Activated CD8-positive, alpha-beta T cell treated with anti-CD3 and anti-CD28 coated beads for 36 hours (primary cell): ENCODE data around the gene NEDD4L. TPM values are rescaled to one million over a fixed set of nuclear protein-coding genes. Genes with fewer than 3 reads are reported as not detected.

Experiments
- ATAC-seq: fragments of 200-7000 bp; cut with Tn5 transposase; one replicate; pipeline ENCODE4 v1.10.0; 2021; ENCODE audit warnings: mild to moderate bottlenecking, moderate library complexity
- CTCF ChIA-PET: fragments of 350-600 bp; sonication (Branson Sonifier 250); formaldehyde crosslinking; loops from one replicate; lab custom pipeline; 2021; ENCODE audit warnings: antibody characterized with exemption; lab: Charles Lee
- POLR2A ChIA-PET: fragments of 350-600 bp; sonication (Branson Sonifier 250); formaldehyde crosslinking; loops from one replicate; lab custom pipeline; 2021; ENCODE audit warnings: antibody characterized with exemption; lab: Charles Lee
- DNase-seq: peaks from one replicate; pipeline ENCODE4 v3.0.0-alpha.2; 2020
- H3K27ac Mint-ChIP-seq: one replicate; pipeline ENCODE4 v1.8.0; 2021; ENCODE audit warnings: mild to moderate bottlenecking, mixed read lengths
- H3K27me3 Mint-ChIP-seq: one replicate; pipeline ENCODE4 v1.8.0; 2021; ENCODE audit warnings: mixed read lengths
- H3K36me3 Mint-ChIP-seq: one replicate; pipeline ENCODE4 v1.8.0; 2021; ENCODE audit warnings: low read depth, mixed read lengths
- H3K4me1 Mint-ChIP-seq: one replicate; pipeline ENCODE4 v1.8.0; 2021; ENCODE audit warnings: low read depth, mixed read lengths
- H3K4me3 Mint-ChIP-seq: one replicate; pipeline ENCODE4 v1.8.0; 2021; ENCODE audit warnings: mild to moderate bottlenecking, moderate library complexity, mixed read lengths
- H3K9me3 Mint-ChIP-seq: one replicate; pipeline ENCODE4 v1.8.0; 2021; ENCODE audit warnings: mixed read lengths
- intact Hi-C: fragments of 100-400 bp; cut with micrococcal nuclease; formaldehyde crosslinking; loops from one replicate; pipeline ENCODE4 v1.10.0; 2022
- total RNA-seq, 2 experiments: library from RNA; stranded (reverse); gene quantifications; one replicate each; pipeline ENCODE4 v1.2.3, GENCODE V29; 2021
- TF ChIP-seq, protein P1 (sequence below): fragments of 200-600 bp; IDR thresholded peaks from one replicate; pipeline ENCODE4 v1.8.0; 2022; ENCODE audit warnings: antibody characterized with exemption, mild to moderate bottlenecking

NEDD4L gene
- total RNA-seq, 2 experiments from 2014 or later = 7.5 to 8.5 TPM

DNA sequence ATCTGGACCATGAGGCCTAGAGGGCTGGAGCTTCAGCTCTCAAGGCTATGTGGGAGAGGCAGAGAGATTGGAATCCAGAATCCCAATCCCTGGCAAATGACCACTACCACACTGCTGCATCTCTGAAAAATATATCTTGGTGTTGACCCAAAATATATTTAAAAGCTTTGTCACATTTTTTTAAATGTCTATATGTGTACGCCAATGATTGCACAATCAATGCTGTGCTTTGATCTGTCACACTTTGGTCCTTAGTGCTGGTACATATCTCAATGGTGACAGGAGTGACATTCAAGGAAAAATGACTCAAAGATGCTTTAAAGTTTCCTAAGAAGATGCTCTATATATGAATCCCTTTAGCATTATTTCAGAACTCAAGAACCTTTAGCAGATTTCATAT is 31.7 kb upstream of the NEDD4L start:
- H3K4me1 Mint-ChIP-seq = no peaks in the 10 kb centered on the region
- no peak overlapping the region for H3K4me3 Mint-ChIP-seq
- intact Hi-C loops = no loop called here
- peaks cover 3% of the 10 kb centered on the region for H3K9me3 Mint-ChIP-seq
- DNase-seq = no peak
- H3K27me3 Mint-ChIP-seq = peaks cover 8% of the 10 kb centered on the region
- TF ChIP-seq, protein P1, sequence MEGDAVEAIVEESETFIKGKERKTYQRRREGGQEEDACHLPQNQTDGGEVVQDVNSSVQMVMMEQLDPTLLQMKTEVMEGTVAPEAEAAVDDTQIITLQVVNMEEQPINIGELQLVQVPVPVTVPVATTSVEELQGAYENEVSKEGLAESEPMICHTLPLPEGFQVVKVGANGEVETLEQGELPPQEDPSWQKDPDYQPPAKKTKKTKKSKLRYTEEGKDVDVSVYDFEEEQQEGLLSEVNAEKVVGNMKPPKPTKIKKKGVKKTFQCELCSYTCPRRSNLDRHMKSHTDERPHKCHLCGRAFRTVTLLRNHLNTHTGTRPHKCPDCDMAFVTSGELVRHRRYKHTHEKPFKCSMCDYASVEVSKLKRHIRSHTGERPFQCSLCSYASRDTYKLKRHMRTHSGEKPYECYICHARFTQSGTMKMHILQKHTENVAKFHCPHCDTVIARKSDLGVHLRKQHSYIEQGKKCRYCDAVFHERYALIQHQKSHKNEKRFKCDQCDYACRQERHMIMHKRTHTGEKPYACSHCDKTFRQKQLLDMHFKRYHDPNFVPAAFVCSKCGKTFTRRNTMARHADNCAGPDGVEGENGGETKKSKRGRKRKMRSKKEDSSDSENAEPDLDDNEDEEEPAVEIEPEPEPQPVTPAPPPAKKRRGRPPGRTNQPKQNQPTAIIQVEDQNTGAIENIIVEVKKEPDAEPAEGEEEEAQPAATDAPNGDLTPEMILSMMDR = no peak
- no peak overlapping the region for H3K27ac Mint-ChIP-seq
- ATAC-seq = no peak
- POLR2A ChIA-PET = no interaction called here
- H3K36me3 Mint-ChIP-seq = no peaks in the 10 kb centered on the region
- CTCF ChIA-PET = no interaction called here

DNA sequence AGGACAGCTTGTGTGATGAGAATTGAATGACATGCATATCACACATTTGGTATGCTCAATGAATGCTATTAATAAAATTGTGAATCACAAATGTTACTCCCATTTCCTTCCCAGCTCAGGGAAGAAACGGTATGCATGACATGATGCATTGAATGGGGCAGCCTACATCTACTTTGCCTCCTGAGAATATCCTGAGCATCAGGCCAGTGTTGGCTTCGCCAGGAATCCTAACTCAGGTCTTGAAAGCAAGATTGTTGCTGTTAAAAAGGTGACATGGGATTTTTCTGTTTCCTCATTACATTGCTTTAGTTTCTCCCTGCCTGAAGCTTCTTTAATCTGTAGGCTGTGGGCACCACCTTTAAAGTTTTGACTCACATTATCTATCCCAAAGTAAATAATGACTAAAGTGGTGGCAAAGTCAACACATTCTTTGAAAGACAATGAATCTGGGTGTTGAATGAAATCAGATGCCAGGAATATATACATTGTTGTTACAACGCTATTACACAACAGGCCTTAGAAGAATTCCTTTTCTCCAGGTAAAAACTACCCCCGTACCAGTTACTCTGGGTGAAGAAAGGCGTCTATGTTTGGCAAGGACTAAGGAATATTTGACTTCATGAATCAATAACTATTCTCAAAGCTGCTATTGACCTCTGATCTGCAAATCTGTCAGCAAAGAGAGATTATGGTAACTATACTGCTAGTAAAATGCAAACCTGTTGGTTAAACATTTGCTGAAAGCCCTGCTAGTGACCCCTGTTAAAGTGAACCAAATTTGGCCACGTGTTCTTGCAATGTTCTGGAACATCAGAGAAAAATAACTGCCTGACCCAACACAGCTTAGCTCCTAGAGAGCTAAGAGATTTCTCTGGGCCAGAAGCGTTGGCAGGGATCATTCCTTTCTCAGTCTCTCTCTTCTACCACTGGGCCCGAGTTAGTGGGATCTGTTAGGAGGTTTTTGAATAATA is 30.5 kb upstream of the NEDD4L start:
- H3K9me3 Mint-ChIP-seq = peaks cover 3% of the 10 kb centered on the region
- no peak overlapping the region for H3K4me3 Mint-ChIP-seq
- H3K36me3 Mint-ChIP-seq = no peaks in the 10 kb centered on the region
- H3K4me1 Mint-ChIP-seq = no peaks in the 10 kb centered on the region
- ChIA-PET CTCF (no interaction called here), POLR2A (no interaction called here)
- intact Hi-C loops = no loop called here
- DNase-seq (no peak), ATAC-seq (no peak)
- peaks cover 8% of the 10 kb centered on the region for H3K27me3 Mint-ChIP-seq
- TF ChIP-seq, protein P1 = no peak
- no peak overlapping the region for H3K27ac Mint-ChIP-seq

DNA sequence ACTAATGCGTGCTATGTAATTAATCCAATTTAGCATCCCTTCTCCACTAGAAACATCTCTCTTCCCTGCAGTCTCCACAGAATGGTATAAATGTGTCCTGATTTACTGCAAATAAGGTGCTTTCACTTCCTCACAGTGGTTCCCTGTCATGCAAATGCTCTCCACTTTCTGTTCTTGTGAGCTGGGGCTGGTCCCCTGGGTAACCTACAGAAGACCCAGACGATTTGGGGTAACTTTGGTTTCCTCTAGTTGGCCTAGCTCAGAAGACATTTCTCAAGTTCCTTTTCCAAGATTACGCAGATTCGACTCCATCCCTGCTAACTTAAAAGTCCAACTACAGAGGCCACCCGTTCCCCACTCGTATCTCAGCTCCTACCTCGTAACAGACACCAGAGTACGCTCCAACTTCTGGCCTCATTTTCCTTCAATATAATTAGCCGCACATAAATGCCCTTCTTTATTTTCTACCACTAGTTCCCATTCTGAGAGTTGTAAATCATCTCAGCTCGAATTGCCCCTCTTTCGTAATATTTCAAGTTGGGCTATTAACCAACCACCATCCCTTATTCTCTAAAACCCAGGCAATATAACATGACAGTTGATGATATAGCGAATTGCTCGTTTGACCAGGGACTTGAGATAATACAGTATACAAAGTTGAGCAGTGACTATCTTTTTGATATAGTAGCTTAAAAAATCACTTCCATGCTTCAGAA is 28.8 kb upstream of the NEDD4L start:
- TF ChIP-seq, protein P1 = no peak
- intact Hi-C loops = no loop called here
- H3K9me3 Mint-ChIP-seq = peaks cover 3% of the 10 kb centered on the region
- ChIA-PET CTCF (no interaction called here), POLR2A (no interaction called here)
- H3K4me1 Mint-ChIP-seq = no peaks in the 10 kb centered on the region
- no peak overlapping the region for H3K4me3 Mint-ChIP-seq
- no peaks in the 10 kb centered on the region for H3K36me3 Mint-ChIP-seq
- H3K27ac Mint-ChIP-seq = no peak overlapping the region
- no peak for ATAC-seq
- H3K27me3 Mint-ChIP-seq = peaks cover 5% of the 10 kb centered on the region
- DNase-seq = no peak

DNA sequence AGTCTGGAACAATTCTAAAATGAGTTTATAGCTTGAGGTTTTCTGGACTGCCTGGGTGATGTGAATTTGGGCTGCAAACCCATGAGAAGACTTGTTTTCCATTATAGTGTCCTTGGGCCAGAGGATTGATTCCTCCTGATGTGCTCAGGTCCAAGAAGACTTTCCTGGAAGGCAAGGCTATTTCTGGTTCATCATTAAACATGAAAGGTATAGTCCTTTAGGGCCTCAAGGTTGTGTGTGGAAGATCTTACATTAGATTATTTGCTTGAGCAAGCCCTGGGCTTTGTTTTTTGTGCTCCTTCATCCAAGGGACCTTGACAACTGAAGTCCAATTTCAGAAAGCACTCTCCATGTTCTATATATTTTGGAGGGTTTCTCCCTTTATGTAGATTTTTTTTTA is 26.8 kb upstream of the NEDD4L start:
- Mint-ChIP-seq H3K27me3 (peaks cover 3% of the 10 kb centered on the region), H3K27ac (no peak overlapping the region), H3K36me3 (no peaks in the 10 kb centered on the region), H3K9me3 (peaks cover 3% of the 10 kb centered on the region), H3K4me1 (no peaks in the 10 kb centered on the region), H3K4me3 (no peak overlapping the region)
- intact Hi-C loops = no loop called here
- POLR2A ChIA-PET = no interaction called here
- DNase-seq (no peak), ATAC-seq (no peak)
- CTCF ChIA-PET = no interaction called here
- TF ChIP-seq, protein P1 = no peak
